Measurements from ENCODE around the gene WDR81.
"Not testable (repeated sequence)": the region's sequence is repeated elsewhere in the genome, so short reads cannot be mapped to it uniquely, and the experiment has no call there.

Gene WDR81

GRCh38 chr17:1724351-1724868, at the start of gene WDR81:
WDR81 (plus strand) TSS chr17:1724704; CDS start chr17:1724960, 256 bp downstream.
- DNase-seq (ENCODE audit: low read depth) = peak; percentile 83

- DNase-seq (ENCODE audit: low read depth) = no peak
These were observed 48.1 kb upstream of the WDR81 start for GRCh38 chr17:1676401-1676800.

- DNase-seq (ENCODE audit: low read depth) = no peak
These were observed 41.0 kb upstream of the WDR81 start for GRCh38 chr17:1683459-1683858.

- DNase-seq (ENCODE audit: low read depth) = peak; percentile 97
These were observed 39.9 kb upstream of the WDR81 start, which contains the start of gene PRPF8 for GRCh38 chr17:1684378-1685189. PRPF8 (minus strand) TSS chr17:1684867; CDS start chr17:1684571, 296 bp downstream.

- no peak for DNase-seq (ENCODE audit: low read depth)
These were observed 38.4 kb upstream of the WDR81 start for GRCh38 chr17:1686086-1686485.

- DNase-seq (ENCODE audit: low read depth) = not testable (repeated sequence)
These were observed 36.1 kb upstream of the WDR81 start for GRCh38 chr17:1688405-1688804.

GRCh38 chr17:1690544-1691221, 33.8 kb upstream of the WDR81 start:
- DNase-seq (ENCODE audit: low read depth) = no peak

- DNase-seq (ENCODE audit: low read depth) = no peak
These were observed 31.2 kb upstream of the WDR81 start for GRCh38 chr17:1693339-1693738.

GRCh38 chr17:1695365-1695764, 29.1 kb upstream of the WDR81 start:
- no peak for DNase-seq (ENCODE audit: low read depth)

- DNase-seq (ENCODE audit: low read depth) = no peak
These were observed 26.8 kb upstream of the WDR81 start for GRCh38 chr17:1697681-1698080.

- not testable (repeated sequence) for DNase-seq (ENCODE audit: low read depth)
These were observed 24.6 kb upstream of the WDR81 start for GRCh38 chr17:1699891-1700290.

- no peak for DNase-seq (ENCODE audit: low read depth)
These were observed 21.4 kb upstream of the WDR81 start for GRCh38 chr17:1703063-1703462.

GRCh38 chr17:1705004-1705403, 19.5 kb upstream of the WDR81 start:
- DNase-seq (ENCODE audit: low read depth) = no peak

GRCh38 chr17:1707107-1707506, 17.4 kb upstream of the WDR81 start:
- no peak for DNase-seq (ENCODE audit: low read depth)

GRCh38 chr17:1708791-1709346, 15.6 kb upstream of the WDR81 start:
- not testable (repeated sequence) for DNase-seq (ENCODE audit: low read depth)

GRCh38 chr17:1709403-1709951, 15.0 kb upstream of the WDR81 start:
- no peak for DNase-seq (ENCODE audit: low read depth)

- DNase-seq (ENCODE audit: low read depth) = no peak
These were observed 14.3 kb upstream of the WDR81 start, which contains the start of gene TLCD2 for GRCh38 chr17:1709971-1710806. TLCD2 (minus strand) TSS chr17:1710377; CDS start chr17:1710242, 135 bp downstream.

- no peak for DNase-seq (ENCODE audit: low read depth)
These were observed 13.5 kb upstream of the WDR81 start for GRCh38 chr17:1710807-1711553.

- DNase-seq (ENCODE audit: low read depth) = no peak
These were observed 12.7 kb upstream of the WDR81 start for GRCh38 chr17:1711804-1712203.

GRCh38 chr17:1712271-1712670, 12.2 kb upstream of the WDR81 start:
- no peak for DNase-seq (ENCODE audit: low read depth)

All from activated T-helper 9 cell treated with anti-CD3 and anti-CD28 coated beads, Interleukin-2, amount 50 U/mL, for 16 hours (primary cell).